ENCODE data around the gene ST3GAL3.
"Not testable (repeated sequence)": the region's sequence is repeated elsewhere in the genome, so short reads cannot be mapped to it uniquely, and the experiment has no call there.

The ST3GAL3 gene

DNA sequence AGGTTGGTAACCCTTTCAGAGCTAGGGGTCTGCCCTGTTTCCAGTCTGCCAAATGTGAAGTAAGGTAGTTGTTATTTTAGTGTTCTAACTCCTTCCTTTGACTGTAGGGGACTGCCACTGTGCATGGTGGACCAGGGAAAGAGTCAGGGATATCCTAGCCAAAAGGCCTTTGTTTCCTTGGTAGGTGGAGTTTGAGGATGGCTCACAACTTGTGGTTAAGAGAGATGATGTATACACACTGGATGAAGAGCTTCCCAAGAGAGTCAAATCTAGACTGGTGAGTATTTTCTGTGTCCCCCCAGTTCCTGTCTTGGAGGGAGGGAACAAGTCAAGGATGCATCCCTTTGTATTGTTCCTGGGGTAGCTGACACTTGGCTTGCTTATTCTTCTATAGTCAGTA, 3.5 kb upstream of the ST3GAL3 start:
- DNase-seq (ENCODE audit: low read depth) = no peak

DNA sequence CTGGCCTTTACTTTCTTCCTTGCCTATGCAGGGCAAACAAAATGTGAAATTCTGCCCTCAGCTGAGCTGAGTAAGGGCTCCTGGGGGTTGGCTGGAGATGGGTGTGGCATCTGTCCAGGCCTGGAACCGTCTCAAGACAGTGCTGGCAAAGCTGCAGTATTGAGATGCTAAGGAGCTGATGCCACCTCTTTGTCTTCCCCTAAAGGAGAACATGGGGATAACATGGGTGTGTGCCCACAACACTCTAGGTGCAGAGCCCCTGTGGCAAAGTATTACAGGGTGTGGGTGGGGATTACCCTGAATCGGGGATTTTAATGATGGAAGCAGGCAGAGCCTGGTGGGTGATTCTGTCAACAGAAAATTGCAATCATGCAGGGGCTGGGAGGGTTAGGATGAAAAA, 2.5 kb upstream of the ST3GAL3 start:
- no peak for DNase-seq (ENCODE audit: low read depth)

DNA sequence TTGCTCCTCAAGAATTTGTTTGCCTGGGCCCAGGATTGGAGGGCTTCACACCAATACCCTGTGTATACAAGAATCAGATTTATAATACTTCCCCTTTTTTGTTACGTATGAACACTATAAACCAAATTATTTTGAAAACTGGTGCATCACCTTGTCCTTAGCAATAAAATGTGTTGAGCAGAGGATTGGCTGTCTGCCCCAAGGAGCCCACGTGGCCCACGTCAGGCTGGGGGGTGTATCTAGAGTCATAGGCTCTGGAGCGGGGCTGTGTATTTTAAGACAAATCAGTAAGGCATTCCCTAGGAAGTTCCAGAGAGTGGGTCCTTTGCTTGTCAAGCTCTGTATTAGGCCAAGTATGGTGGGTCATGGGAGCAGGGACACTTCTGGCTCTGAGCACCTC, 2.0 kb upstream of the ST3GAL3 start:
- DNase-seq (ENCODE audit: low read depth) = no peak

DNA sequence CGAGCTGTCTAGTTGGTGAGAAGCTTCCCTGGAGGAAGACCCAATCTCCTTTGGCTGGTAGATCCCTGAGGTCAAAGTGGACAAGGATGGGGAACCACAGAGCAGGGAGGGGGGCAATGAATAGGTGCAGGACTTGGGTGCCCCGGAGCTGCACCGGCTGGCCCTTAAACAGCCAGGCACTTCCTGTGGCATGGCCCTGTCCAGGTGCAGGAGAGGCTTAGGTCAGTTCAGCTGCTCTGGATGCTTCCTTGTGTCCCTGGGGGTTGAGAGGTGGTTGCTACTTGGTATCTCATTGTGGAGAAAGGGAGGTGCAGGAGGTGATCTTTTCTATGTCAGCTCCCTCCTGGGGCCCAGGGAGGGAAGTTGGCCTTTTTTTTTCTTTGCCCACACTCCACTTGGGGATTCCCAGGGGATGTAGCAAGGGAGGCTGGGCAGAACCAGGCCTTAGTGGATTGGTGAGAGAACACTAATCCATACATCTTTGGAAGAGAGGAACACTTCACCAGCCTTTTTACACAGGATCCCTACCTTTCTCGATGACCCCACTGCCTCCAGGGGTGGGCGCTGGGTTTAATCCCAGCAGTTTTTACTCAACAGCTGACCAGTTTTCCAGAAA, 1.2 kb upstream of the ST3GAL3 start:
- no peak for DNase-seq (ENCODE audit: low read depth)

DNA sequence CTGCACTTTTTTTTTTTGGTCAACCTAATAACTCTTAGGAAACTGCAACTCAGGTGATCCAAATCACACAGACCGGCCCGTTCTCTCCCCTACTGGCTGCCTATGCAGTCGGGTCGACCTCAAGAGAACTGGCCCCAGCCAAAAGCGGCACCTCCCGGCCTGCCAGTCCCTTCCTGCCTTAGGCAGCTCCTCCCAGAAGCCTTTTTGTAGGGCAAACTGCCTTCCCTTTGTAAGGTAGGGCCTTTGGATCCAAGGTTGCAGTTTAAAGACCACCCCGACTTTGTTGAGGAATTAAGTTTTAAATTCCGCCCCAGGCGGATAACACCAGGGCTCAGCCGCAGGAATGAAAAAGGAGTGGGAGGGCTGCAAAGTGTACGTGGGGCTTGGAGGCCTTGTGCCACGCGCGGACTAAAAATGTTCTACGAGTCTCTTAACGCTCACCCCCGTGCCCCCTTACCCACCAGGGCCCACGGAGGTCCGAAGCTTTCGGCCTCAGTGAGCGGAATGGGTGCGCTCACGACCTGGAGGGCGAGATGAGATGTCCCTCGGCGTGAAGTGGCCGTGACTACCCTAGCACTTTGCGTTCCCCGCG, 642 bp upstream of the ST3GAL3 start:
- DNase-seq (ENCODE audit: low read depth) = no peak

DNA sequence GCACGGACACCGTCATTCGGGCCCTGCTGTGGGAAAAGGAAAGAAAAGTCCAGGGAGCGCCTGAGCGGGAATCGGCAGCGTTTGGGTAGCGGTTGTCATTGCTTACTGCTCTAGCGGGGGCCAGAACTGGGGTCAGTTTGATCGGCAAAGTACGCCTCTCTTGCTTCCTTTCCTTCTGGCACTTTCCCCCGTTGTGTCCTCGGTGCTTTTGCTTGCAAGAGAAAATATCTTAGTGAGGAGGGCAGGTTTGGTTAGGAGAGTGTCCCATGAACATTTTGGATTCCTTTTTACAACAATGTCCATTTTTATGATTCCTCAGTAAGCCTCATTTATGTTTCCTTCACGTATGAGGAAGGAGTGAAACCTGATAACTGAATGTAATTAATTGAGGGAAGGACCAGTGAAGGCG, 670 bp downstream of the ST3GAL3 start:
- no peak for DNase-seq (ENCODE audit: low read depth)

DNA sequence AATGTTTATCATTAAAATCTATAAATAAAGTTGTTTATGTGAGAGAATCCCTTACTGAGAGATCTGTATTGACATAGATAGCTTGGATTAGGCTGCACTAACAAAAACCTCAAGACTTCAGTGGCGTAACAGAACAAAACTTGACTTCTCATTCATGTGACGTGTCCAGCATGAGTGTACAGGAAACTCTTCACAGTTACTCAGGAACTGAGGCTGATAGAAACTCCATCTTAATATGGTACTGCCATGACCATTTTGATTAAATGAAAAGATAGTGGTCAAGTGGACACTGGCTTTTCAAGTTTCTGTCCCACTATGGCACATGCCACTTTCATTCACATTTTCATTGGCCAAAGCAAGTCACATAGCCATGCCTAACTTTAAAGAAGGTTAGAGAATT, 3.7 kb downstream of the ST3GAL3 start:
- no peak for DNase-seq (ENCODE audit: low read depth)

DNA sequence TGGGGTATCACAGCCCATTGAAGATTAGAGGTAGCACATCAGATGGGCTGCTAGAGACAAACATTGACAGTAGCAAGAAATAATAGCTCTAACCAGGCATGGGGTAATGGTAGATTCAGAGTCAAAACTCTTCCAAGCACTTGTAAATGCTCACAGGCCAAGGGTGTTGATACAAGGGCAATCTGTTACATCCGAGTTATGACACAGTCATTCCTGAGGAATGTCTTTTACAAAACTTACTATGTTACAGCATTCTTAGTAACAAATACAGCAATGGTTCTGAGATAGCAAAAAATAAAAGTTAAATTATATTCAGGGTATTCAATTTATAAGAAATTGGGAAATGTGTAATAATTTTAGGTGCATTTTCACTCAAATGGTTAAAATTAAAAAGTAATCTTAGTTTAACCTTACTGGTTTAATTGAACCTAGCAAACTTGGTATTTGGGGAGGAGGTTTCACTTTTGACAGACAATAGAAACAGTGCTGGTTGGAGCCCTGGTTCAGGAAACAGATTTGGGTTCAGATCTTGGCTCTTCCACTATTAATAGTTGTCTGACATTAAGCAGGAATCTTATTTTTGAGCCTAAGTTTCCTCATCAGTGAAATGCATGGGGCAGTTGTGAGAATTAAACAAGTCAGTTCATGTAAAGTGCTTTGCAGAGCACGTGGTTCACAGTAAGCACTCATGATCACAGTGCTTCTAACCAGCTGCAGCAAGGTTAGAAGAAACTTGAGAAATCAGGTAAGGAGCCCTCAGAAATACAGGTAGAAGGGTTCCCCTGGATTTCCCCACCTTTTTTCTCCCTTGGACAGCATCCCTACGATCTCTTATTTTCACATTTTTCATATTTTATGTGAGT, 4.4 kb downstream of the ST3GAL3 start:
- DNase-seq (ENCODE audit: low read depth) = no peak

DNA sequence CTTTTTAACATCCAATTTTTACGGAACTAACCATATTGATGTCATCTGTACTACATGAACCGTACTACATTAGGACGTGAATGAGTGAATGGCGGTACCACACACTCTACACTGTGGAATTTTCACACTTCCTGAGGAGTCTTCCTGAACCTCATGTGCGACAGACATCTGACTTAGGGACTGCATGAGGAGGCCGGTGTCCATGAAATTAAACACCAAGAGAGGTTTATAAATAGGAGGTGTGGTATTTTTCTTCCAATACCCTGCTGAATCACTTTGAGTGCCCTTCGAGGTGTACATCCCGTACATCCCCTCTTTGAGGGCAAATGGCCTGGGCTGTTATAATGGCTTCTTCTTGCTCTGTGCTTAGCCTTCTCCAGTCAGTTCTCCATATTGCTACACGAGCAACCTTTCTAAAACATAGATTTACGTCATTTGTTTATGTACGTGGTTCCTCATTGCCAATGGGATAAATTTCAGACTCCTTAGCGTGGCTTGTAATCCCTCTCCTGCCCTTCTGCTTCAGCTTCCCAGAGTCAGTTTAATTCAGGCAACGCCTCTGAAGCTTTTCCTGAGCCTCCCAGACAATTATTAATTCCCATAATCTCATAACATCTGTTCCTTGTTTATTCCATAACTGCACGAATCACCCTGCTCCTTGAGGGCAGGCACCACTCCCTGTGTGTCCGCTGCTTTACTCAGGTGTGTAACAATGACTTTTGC, 9.4 kb downstream of the ST3GAL3 start:
- DNase-seq (ENCODE audit: low read depth) = no peak

DNA sequence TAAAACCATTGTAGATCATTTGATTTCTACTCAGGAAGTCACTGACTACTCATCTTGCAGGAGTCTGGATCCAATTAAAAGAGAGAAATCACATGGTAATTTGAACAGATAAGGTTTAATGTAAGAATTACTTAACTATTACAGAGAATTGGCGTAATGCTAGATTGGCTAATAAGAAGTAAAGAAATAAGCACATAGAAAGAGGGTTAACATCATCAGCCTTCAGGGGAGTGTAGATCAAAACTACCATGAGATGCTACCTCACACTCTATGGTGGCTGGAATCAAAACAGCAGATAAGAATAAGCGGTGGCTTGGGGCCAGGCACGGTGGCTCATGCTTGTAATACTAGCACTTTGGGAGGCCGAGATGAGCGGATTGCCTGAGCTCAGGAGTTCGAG, 11.7 kb downstream of the ST3GAL3 start:
- no peak for DNase-seq (ENCODE audit: low read depth)

DNA sequence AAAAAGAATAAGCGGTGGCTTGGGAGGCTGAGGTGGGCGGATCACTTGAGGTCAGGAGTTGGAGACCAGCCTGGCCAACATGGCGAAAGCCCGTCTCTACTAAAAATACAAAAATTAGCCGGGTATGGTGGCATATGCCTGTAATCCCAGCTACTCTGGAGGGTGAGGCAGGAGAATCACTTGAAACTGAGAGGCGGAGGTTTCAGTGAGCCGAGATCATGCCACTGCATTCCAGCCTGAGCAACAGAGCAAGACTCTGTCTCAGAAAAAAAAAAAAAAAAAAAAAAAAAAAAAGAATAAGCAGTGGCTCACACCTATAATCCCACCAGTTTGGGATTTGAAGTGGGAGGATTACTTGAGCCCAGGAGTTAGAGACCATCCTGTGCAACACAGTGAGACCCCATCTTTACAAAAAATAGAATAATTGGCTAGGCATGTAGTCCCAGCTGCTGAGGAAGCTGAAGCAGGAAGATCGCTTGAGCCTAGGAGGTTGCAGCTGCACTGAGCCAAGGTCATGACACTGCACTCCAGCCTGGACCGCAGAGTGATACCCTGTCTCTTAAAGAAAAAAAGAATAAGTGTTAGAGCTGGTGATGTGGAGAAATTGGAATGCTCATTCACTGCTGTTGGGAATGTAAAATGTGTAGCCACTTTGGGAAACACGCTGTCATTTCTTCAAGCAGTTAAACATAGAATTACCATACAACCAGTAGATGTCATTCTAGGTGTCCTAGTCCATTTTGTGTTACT, 12.5 kb downstream of the ST3GAL3 start:
- DNase-seq (ENCODE audit: low read depth) = not testable (repeated sequence)

DNA sequence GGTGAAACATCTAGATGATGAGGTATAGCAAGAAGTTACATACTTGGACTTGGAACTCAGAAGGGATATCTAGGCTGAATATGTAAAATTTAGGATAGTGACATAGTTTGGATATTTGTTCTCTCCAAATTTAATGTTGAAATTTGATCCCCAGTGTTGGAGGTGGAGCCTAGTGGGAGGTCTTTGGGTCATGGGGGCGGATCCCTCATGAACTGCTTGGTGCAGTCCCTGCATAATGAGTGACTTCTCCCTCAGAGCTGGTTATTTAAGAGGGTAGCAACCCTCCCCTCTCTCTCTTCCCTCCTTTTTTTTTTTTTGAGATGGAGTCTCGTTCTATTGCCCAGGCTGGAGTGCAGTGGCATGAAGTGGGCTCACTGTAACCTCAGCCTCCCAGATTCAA, 15.5 kb downstream of the ST3GAL3 start:
- DNase-seq (ENCODE audit: low read depth) = no peak

DNA sequence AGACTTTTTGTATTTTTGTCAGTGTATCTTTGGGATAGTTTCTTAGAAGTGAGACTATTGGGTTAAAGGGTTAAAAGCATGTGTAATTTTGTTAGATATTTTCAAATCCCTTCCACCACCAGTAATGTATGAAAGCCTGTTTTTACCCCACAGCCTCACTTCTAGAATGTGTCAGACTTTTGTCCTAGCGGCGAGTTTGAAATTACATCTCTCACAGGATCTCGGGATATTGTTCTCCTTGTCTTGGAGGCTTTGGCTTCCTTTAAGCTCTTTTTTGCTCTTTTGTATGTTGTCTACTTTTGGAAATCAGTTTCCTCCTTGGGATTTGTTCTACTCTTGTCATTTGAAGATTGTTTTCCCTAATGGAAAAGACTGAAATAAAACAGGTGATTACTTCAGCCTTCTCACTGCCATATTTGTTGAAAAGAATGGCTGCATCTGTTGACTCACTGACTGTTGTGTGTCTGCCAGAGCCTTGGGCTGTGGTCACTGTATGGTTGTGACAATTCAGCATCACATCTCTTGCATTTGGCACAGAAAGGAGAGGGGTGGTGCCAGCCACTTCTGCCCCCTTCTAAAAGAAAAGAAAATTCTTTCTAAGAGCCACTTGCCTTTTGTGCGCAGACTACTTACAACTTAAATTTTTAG, 22.6 kb downstream of the ST3GAL3 start:
- DNase-seq (ENCODE audit: low read depth) = no peak

DNA sequence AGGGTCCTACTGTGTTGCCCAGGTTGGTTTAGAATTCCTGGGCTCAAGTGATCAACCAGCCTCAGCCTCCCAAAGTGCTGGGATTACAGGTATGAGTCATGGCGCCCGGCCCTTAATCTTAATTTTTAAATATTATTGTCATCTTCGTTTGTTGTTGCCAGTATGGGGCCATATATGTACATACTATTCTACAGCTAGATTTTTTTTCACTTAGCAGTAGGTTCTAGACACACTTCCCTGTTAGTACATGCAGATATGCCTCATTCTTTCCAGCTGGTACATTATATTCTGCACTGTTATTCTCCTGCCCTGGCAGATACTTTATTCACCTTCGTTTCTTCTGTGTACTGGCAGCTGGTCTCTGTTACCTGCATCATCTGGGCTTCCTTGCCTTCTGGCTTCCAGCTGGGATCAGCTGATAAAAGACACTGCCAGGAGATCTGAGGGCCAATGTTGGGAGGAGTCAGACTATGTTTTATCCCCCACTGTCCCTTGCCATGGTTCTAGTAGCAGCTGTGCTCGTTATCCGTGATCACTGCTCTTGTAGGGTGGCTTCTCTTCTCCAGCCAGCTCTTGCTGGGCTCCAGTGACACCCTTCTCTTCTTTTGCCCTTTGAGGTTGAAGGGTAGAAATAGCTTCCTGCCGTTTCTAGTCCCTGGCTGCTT, 24.7 kb downstream of the ST3GAL3 start:
- DNase-seq (ENCODE audit: low read depth) = no peak

DNA sequence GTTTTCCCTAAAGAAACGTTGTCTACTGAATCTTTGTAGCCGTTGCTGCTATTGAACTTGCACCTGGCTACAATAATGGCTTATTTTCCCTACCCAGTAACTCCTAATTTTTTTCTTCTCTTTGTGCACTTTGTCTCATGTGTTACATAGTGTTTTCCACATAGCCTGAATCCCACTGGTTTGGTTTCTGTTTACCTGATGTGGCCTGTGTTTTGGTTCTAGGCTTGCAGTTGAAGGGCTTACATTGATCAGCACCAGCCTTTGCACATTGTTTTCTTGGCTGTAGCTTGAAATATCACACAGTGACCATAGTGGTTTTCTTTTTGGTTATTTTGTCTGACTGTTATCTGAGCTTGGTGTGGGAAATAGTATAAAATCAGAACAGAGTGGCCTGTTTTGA, 29.5 kb downstream of the ST3GAL3 start:
- DNase-seq (ENCODE audit: low read depth) = no peak

DNA sequence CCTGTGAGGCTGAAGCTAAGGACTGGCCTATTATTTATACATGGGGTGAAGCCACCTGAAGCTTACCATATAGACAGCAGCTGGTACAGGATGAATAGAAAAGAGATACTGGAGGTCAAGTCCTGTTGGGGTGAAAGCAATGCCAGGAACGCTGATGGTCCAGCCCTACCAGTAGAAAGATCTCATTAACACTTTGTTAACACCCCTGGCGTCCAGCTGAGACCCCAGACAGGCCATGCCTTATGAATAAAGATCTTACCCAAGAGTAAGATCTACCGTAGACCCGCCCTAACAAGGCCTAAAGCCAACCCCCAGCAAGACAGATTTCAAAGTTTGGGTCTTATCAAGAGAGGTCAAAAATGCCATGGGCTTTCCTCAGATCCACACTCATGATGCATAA, 34.7 kb downstream of the ST3GAL3 start:
- no peak for DNase-seq (ENCODE audit: low read depth)

DNA sequence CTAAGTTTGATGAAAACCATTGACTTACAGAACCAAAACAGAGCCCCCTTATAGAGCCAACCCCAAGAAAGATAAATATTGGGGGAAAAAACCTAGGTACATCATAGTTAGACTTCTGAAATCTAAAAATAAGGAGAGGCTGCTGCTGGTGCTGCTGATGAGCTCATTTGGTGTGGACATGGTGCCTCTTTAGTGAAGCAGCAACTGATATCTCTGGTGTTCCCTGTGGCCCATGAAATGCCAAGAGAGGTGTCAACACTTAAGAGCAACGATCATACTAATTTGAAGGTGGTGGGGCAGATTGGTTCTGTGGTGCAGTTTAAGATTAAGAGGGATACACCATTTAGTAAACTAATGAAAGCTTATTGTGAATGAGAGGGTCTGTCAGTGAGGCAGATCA, 35.9 kb downstream of the ST3GAL3 start:
- no peak for DNase-seq (ENCODE audit: low read depth)

DNA sequence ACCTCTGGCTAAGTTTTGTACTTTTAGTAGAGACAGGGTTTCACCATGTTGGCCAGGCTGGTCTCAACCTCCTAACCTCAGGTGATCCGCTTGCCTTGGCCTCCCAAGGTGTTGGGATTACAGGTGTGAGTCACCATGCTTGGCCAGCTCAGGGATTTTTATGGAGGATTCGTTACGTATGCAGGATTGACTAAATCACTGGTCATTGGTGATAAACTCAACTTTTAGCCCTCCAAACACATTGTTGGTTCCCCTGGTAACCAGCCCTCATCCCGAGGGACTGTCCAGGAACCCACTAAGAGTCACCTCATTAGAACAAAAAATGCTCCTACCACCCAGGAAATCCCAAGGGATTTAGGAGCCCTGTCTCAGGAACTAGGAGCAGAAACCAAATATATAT, 40.4 kb downstream of the ST3GAL3 start:
- no peak for DNase-seq (ENCODE audit: low read depth)

DNA sequence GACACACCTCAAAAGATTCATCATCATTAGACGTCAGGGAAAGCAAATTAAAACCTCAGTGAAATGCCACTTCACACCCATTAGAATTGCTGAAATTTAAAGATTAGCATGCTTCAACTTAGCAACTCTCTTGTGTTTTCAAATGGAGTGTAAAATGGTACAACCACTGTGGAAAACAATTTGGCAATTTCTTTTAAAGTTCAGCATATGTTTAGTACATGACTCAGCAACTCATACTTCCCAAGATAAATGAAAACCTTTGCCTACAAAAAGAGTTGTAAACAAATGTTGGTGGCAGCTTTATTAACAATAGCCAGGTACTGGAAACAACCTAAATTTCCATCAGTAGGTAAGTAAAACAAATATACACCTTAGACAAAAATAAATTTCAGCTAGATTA, 42.7 kb downstream of the ST3GAL3 start:
- DNase-seq (ENCODE audit: low read depth) = no peak

DNA sequence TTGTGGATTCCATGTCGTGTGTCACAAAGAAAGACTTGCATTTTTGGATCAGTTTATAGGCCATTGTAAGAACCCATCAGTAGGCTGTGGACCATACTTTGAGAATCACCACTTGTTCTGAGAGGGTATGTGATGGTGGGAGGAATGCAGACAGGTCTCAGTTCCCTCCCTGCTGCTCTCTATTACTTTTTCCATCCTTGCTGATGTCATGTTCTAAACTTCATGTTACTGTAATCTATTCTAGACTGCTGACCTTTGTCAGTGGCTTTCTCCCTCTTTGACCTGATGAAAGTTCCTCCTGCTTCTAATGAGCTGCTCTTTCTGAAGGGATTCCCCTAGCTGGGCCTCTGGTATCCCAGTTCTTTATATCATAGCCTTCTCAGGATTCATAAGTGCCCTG, 46.1 kb downstream of the ST3GAL3 start:
- no peak for DNase-seq (ENCODE audit: low read depth)

DNA sequence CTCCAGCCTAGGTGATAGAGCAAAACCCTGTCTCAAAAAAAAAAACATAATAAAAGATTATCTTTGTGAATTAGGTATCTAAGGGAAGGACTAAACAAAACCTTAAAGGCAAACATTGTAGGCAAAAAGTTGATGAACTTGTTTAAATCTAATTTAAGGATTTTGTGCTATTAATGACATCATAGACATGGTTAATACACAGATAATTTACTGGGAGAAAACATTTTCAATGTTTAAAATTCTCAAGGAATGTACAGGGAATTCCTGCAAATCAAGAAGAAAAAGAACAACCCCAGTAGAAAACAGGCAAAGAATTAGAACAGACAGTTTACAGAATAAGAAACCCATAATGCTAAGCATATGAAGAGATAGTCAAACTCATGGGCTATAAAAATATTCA, 47.6 kb downstream of the ST3GAL3 start:
- no peak for DNase-seq (ENCODE audit: low read depth)

All from CMK (cell line).